ENCODE data around the gene ZNF580. TPM values are rescaled to one million over a fixed set of nuclear protein-coding genes. Genes with fewer than 3 reads are reported as not detected.

Gene ZNF580
- total RNA-seq, 1 donor: 6.5 TPM

DNA sequence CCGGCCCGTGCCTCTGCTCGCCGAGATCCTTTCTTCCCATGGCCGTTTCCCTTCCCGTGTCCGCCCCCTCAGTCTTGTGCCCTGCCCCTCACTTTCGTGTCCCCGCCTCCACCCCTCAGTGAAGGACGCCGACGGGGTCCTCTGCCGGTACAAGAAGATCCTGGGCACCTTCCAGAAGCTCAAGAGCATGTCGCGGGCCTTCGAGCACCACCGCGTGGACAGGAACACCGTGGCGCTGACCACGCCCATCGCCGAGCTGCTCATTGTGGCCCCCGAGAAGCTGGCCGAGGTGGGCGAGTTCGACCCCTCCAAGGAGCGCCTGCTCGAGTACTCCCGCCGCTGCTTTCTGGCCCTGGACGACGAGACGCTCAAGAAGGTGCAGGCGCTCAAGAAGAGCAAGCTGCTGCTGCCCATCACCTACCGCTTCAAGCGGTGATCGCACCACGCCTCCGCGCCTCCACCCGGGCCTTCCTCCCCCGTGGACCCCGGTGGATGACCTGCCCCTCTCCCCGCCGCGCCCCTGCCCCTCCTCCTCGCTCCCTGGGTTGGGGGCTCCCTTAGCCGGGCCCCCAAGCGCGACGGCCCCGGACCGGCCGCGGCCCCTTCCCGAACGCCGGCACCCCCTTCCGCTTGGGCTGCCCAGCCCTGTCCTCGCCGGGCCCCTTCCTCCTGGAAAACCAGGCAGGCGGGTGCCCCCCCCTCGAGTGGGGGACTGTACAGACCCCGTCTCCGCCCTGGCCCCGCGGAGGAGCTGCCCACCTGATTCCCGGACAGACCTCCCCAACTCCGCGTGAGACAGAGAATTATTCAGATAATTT, 11.7 kb downstream of the ZNF580 start:
- TF ChIP-seq CTCF (IDR thresholded peaks at IDR 0.05; ENCODE audit: extremely low read depth, low read depth, low read length): no peak
- Histone ChIP-seq H2AFZ (ENCODE audit: low read length) (no peak overlapping the region), H3K9me3 (ENCODE audit: low read depth, low read length) (no peaks in the 10 kb centered on the region), H3K36me3 (ENCODE audit: insufficient read depth, low read length) (no peaks in the 10 kb centered on the region), H3K27me3 (ENCODE audit: insufficient read depth, low read length) (no peaks in the 10 kb centered on the region), H3K4me2 (ENCODE audit: insufficient read depth, low read length) (no peak overlapping the region), H3K4me1 (ENCODE audit: insufficient read depth, low read length) (peaks cover 27% of the 10 kb centered on the region), H4K20me1 (ENCODE audit: insufficient read depth, low read length) (peaks cover 24% of the 10 kb centered on the region), H3K79me2 (ENCODE audit: insufficient read depth, low read length) (peaks cover 28% of the 10 kb centered on the region), H3K4me3 (ENCODE audit: insufficient read depth, low read length) (no peak overlapping the region), H3K27ac (ENCODE audit: low read depth, low read length) (no peak overlapping the region)
- peak; percentile 52 for DNase-seq (ENCODE audit: insufficient read length, low spot score, missing footprints)

GRCh38 chr19:55653651-55654322, 13.0 kb downstream of the ZNF580 start:
- Histone ChIP-seq H3K36me3 (ENCODE audit: insufficient read depth, low read length) (no peaks in the 10 kb centered on the region), H3K4me1 (ENCODE audit: insufficient read depth, low read length) (peaks cover 31% of the 10 kb centered on the region), H2AFZ (ENCODE audit: low read length) (peak overlapping the region; percentile 56), H3K27me3 (ENCODE audit: insufficient read depth, low read length) (no peaks in the 10 kb centered on the region), H4K20me1 (ENCODE audit: insufficient read depth, low read length) (peaks cover 36% of the 10 kb centered on the region), H3K9me3 (ENCODE audit: low read depth, low read length) (no peaks in the 10 kb centered on the region), H3K27ac (ENCODE audit: low read depth, low read length) (peak overlapping the region; percentile 97), H3K4me3 (ENCODE audit: insufficient read depth, low read length) (peak overlapping the region; percentile 97), H3K4me2 (ENCODE audit: insufficient read depth, low read length) (peak overlapping the region; percentile 90), H3K79me2 (ENCODE audit: insufficient read depth, low read length) (peaks cover 38% of the 10 kb centered on the region)
- DNase-seq (ENCODE audit: insufficient read length, low spot score, missing footprints): peak; percentile 100
- peak; percentile 100 for TF ChIP-seq CTCF (IDR thresholded peaks at IDR 0.05; ENCODE audit: extremely low read depth, low read depth, low read length)

GRCh38 chr19:55654323-55654867, 13.6 kb downstream of the ZNF580 start:
- H3K79me2 ChIP-seq (ENCODE audit: insufficient read depth, low read length): peaks cover 44% of the 10 kb centered on the region
- peaks cover 30% of the 10 kb centered on the region for H3K4me1 ChIP-seq (ENCODE audit: insufficient read depth, low read length)
- H4K20me1 ChIP-seq (ENCODE audit: insufficient read depth, low read length): peaks cover 42% of the 10 kb centered on the region
- peak overlapping the region; percentile 97 for H3K27ac ChIP-seq (ENCODE audit: low read depth, low read length)
- no peaks in the 10 kb centered on the region for H3K9me3 ChIP-seq (ENCODE audit: low read depth, low read length)
- TF ChIP-seq CTCF (IDR thresholded peaks at IDR 0.05; ENCODE audit: extremely low read depth, low read depth, low read length): no peak
- no peaks in the 10 kb centered on the region for H3K36me3 ChIP-seq (ENCODE audit: insufficient read depth, low read length)
- H3K27me3 ChIP-seq (ENCODE audit: insufficient read depth, low read length): no peaks in the 10 kb centered on the region
- H2AFZ ChIP-seq (ENCODE audit: low read length): peak overlapping the region; percentile 91
- peak overlapping the region; percentile 97 for H3K4me3 ChIP-seq (ENCODE audit: insufficient read depth, low read length)
- peak; percentile 99 for DNase-seq (ENCODE audit: insufficient read length, low spot score, missing footprints)
- H3K4me2 ChIP-seq (ENCODE audit: insufficient read depth, low read length): peak overlapping the region; percentile 90
